Neural cell (in vitro differentiated cells): Measurements from ENCODE around the gene RBMS3. TPM values are rescaled to one million over a fixed set of nuclear protein-coding genes. Genes with fewer than 3 reads are reported as not detected.

ENCODE experiments used
- H2AFZ ChIP-seq: fragments of 200-600, 300-800 bp; sonication (generic), shearing (Covaris generic); 2 replicates; pipeline ENCODE4 v1.6.0; 2014; ENCODE audit warnings: low read depth, mild to moderate bottlenecking, antibody characterized with exemption, low read length, moderate library complexity
- H3F3A ChIP-seq: fragments of 200-600 bp; shearing (Covaris generic); 2 replicates; pipeline ENCODE4 v1.6.1; 2016; ENCODE audit warnings: mild to moderate bottlenecking, moderate library complexity, mixed read lengths, antibody characterized with exemption, low read length; ENCODE audit not compliant: insufficient read depth, poor library complexity, severe bottlenecking
- H3K27ac ChIP-seq: fragments of 200-600, 300-800 bp; sonication (generic), shearing (Covaris generic); 2 replicates; pipeline ENCODE4 v1.5.1; 2014; ENCODE audit warnings: mild to moderate bottlenecking, low read length, moderate library complexity
- H3K27me3 ChIP-seq: fragments of 300-800, 200-600 bp; sonication (generic), shearing (Covaris generic); 2 replicates; pipeline ENCODE4 v1.6.0; 2014; ENCODE audit warnings: mild to moderate bottlenecking, low read depth, low read length, moderate library complexity; ENCODE audit not compliant: insufficient read depth
- H3K36me3 ChIP-seq: fragments of 300-800, 200-600 bp; sonication (generic), shearing (Covaris generic); 2 replicates; pipeline ENCODE4 v1.5.1; 2014; ENCODE audit warnings: mild to moderate bottlenecking, antibody characterized with exemption, low read length, moderate library complexity; ENCODE audit not compliant: insufficient read depth
- H3K4me2 ChIP-seq: fragments of 300-800, 200-600 bp; sonication (generic), shearing (Covaris generic); 2 replicates; pipeline ENCODE4 v1.6.0; 2014; ENCODE audit warnings: mild to moderate bottlenecking, low read length
- H3K4me3 ChIP-seq: fragments of 300-800, 200-600 bp; sonication (generic), shearing (Covaris generic); 2 replicates; pipeline ENCODE4 v1.5.1; 2014; ENCODE audit warnings: mild to moderate bottlenecking, low read length, moderate library complexity
- H3K79me2 ChIP-seq: fragments of 200-600 bp; shearing (Covaris generic); replicated peaks from 2 replicates; pipeline ENCODE4 v1.6.0; 2014; ENCODE audit warnings: mild to moderate bottlenecking, low read length, moderate library complexity; ENCODE audit not compliant: insufficient read depth
- H3K9ac ChIP-seq: fragments of 300-800, 200-600 bp; sonication (generic), shearing (Covaris generic); 2 replicates; pipeline ENCODE4 v1.6.1; 2016; ENCODE audit warnings: mild to moderate bottlenecking, low read length, mixed read lengths
- H3K9me2 ChIP-seq: fragments of 200-600 bp; shearing (Covaris generic); 2 replicates; pipeline ENCODE4 v1.6.1; 2016; ENCODE audit warnings: mild to moderate bottlenecking, low read length, mixed read lengths; ENCODE audit not compliant: insufficient read depth
- H3K9me3 ChIP-seq: fragments of 200-600, 300-800 bp; sonication (generic), shearing (Covaris generic); 2 replicates; pipeline ENCODE4 v1.6.1; 2016; ENCODE audit warnings: mild to moderate bottlenecking, mixed run types, low read length, moderate library complexity, mixed read lengths
- H4K20me1 ChIP-seq: fragments of 200-600 bp; shearing (Covaris generic); 2 replicates; pipeline ENCODE4 v1.6.1; 2016; ENCODE audit warnings: mild to moderate bottlenecking, mixed run types; ENCODE audit not compliant: insufficient read depth
- CTCF ChIP-seq: fragments of 450-650 bp; IDR thresholded peaks from 2 replicates; pipeline ENCODE4 v1.5.1; 2014; ENCODE audit warnings: antibody characterized with exemption, mild to moderate bottlenecking, moderate library complexity; ENCODE audit not compliant: poor library complexity, severe bottlenecking
- EP300 ChIP-seq: fragments of 450-650 bp; conservative IDR thresholded peaks from 2 replicates; pipeline ENCODE4 v1.6.1; 2014; ENCODE audit warnings: antibody characterized with exemption, mild to moderate bottlenecking, moderate library complexity; ENCODE audit not compliant: poor library complexity, severe bottlenecking
- EZH2 ChIP-seq: fragments of 200-600, 300-800 bp; shearing (Covaris generic), sonication (generic); IDR thresholded peaks from 2 replicates; pipeline ENCODE4 v1.6.1; 2014; ENCODE audit warnings: antibody characterized with exemption, low read length, borderline replicate concordance, mild to moderate bottlenecking; ENCODE audit not compliant: insufficient read depth, poor library complexity, severe bottlenecking
- MXI1 ChIP-seq: fragments of 450-650 bp; conservative IDR thresholded peaks from 2 replicates; pipeline ENCODE4 v1.6.1; 2014; ENCODE audit warnings: antibody characterized with exemption, mild to moderate bottlenecking; ENCODE audit not compliant: poor library complexity, severe bottlenecking
- POLR2AphosphoS5 ChIP-seq: IDR thresholded peaks from 2 replicates; pipeline ENCODE4 v1.6.1; 2012
- RAD21 ChIP-seq: fragments of 450-650 bp; conservative IDR thresholded peaks from 2 replicates; pipeline ENCODE4 v1.6.1; 2014; ENCODE audit warnings: antibody characterized with exemption, mild to moderate bottlenecking, moderate library complexity
- SMC3 ChIP-seq: fragments of 450-650 bp; conservative IDR thresholded peaks from 2 replicates; pipeline ENCODE4 v1.6.1; 2014; ENCODE audit warnings: antibody characterized with exemption, mild to moderate bottlenecking, moderate library complexity; ENCODE audit not compliant: poor library complexity
- TAF1 ChIP-seq: IDR thresholded peaks from 2 replicates; pipeline ENCODE4 v1.6.1; 2012; ENCODE audit warnings: low read depth
- polyA plus RNA-seq: library from polyadenylated mRNA; depleted of rRNA; stranded (reverse); fragments of >200 nt; gene quantifications from 2 replicates; pipeline ENCODE4 v1.2.3, GENCODE V29; 2014
- TF ChIP-seq, protein P1 (sequence below): IDR thresholded peaks from 2 replicates; pipeline ENCODE4 v1.6.1; 2012; ENCODE audit warnings: borderline replicate concordance

The RBMS3 gene
- polyA plus RNA-seq, 1 donor from 2014 or later, result 0.53 TPM

DNA sequence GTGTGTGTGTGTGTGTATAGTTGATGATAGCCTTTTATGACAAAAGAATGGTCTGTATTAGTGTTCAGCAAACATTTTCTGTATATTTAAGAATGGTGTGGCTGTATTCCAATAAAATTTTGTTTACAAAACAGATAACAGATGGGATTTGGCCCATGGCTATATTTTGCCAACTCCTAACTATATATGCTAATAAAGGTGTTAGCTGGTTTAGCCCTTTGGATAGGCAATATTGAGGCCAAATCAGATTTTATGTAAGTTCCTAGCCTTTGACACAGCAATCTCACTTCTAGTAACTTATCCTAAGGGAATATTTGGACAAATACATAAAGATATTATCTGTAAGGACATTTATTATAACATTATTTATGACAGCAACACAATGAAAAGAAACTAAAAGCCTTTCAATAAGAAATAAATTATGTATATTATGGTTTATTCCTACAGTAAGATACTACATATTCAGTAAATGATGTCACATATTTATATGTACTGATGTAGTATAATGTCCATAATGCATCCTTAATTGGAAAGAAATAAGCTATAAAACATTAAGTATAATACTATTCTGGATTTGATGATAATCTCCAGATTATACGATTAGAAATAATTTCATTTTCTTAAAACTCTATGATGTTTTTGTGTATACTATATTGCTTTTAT lies 264.0 kb downstream of the RBMS3 start:
- Histone ChIP-seq H3K27ac (no peak overlapping the region), H3K4me2 (no peak overlapping the region), H3K79me2 (no peaks in the 10 kb centered on the region), H4K20me1 (no peaks in the 10 kb centered on the region), H2AFZ (no peak overlapping the region), H3K9me2 (no peaks in the 10 kb centered on the region), H3K36me3 (no peaks in the 10 kb centered on the region), H3F3A (no peaks in the 10 kb centered on the region), H3K4me3 (no peak overlapping the region), H3K9ac (no peak overlapping the region), H3K9me3 (no peaks in the 10 kb centered on the region), H3K27me3 (no peaks in the 10 kb centered on the region)
- TF ChIP-seq EP300, result no peak
- no peak for TF ChIP-seq RAD21
- TF ChIP-seq SMC3, result no peak
- TF ChIP-seq CTCF, result no peak
- no peak for TF ChIP-seq MXI1
- TF ChIP-seq TAF1, result no peak
- no peak for TF ChIP-seq EZH2
- TF ChIP-seq, protein P1, sequence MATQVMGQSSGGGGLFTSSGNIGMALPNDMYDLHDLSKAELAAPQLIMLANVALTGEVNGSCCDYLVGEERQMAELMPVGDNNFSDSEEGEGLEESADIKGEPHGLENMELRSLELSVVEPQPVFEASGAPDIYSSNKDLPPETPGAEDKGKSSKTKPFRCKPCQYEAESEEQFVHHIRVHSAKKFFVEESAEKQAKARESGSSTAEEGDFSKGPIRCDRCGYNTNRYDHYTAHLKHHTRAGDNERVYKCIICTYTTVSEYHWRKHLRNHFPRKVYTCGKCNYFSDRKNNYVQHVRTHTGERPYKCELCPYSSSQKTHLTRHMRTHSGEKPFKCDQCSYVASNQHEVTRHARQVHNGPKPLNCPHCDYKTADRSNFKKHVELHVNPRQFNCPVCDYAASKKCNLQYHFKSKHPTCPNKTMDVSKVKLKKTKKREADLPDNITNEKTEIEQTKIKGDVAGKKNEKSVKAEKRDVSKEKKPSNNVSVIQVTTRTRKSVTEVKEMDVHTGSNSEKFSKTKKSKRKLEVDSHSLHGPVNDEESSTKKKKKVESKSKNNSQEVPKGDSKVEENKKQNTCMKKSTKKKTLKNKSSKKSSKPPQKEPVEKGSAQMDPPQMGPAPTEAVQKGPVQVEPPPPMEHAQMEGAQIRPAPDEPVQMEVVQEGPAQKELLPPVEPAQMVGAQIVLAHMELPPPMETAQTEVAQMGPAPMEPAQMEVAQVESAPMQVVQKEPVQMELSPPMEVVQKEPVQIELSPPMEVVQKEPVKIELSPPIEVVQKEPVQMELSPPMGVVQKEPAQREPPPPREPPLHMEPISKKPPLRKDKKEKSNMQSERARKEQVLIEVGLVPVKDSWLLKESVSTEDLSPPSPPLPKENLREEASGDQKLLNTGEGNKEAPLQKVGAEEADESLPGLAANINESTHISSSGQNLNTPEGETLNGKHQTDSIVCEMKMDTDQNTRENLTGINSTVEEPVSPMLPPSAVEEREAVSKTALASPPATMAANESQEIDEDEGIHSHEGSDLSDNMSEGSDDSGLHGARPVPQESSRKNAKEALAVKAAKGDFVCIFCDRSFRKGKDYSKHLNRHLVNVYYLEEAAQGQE, result no peak
- no peak for TF ChIP-seq POLR2AphosphoS5

DNA sequence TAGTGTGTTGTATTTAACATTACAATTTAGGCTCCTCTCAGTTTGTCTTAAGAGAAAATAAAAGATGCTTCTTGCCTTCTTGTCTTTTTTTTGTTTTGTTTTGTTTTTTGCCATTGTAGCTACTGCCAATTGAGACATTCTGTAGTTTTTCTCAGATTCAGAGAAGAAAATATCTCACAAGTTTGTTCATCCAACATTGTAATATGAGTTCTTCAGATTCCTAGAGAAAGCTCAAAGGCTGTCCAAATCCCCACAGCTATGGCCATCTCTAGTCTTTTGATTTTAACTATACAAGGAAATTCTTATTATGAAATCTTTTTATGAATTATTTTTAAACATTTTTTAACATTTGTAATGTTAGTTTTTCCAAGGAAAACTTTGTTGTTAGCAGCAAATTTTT lies 264.7 kb downstream of the RBMS3 start:
- no peaks in the 10 kb centered on the region for H3K36me3 ChIP-seq
- no peak overlapping the region for H3K4me2 ChIP-seq
- H4K20me1 ChIP-seq, result no peaks in the 10 kb centered on the region
- TF ChIP-seq RAD21 (no peak), SMC3 (no peak), TAF1 (no peak), CTCF (no peak), EZH2 (no peak), EP300 (no peak), POLR2AphosphoS5 (no peak), MXI1 (no peak)
- TF ChIP-seq, protein P1, result no peak
- H3K4me3 ChIP-seq, result no peak overlapping the region
- H3K27ac ChIP-seq, result no peak overlapping the region
- no peaks in the 10 kb centered on the region for H3K9me3 ChIP-seq
- H3K27me3 ChIP-seq, result no peaks in the 10 kb centered on the region
- no peaks in the 10 kb centered on the region for H3K79me2 ChIP-seq
- H3K9ac ChIP-seq, result no peak overlapping the region
- H3F3A ChIP-seq, result no peaks in the 10 kb centered on the region
- no peak overlapping the region for H2AFZ ChIP-seq
- H3K9me2 ChIP-seq, result no peaks in the 10 kb centered on the region
